Hepatocyte (in vitro differentiated cells): Measurements from ENCODE around the gene BLOC1S2.

Source experiments
- EZH2 ChIP-seq: fragments of 200-600 bp; sonication (generic); IDR thresholded peaks from 2 replicates; pipeline ENCODE4 v1.6.1; 2016; ENCODE audit warnings: antibody characterized with exemption, mild to moderate bottlenecking, borderline replicate concordance
- EZH2phosphoT487 ChIP-seq: fragments of 200-600 bp; sonication (generic); IDR thresholded peaks from one replicate; pipeline ENCODE4 v1.6.1; 2018; ENCODE audit warnings: antibody characterized with exemption, mild to moderate bottlenecking, low read depth, moderate library complexity; ENCODE audit not compliant: unreplicated experiment, severe bottlenecking
- TF ChIP-seq, protein P1 (sequence below): fragments of 200-600 bp; sonication (generic); IDR thresholded peaks from 2 replicates; pipeline ENCODE4 v1.5.1; 2016; ENCODE audit warnings: antibody characterized with exemption, mild to moderate bottlenecking; ENCODE audit not compliant: poor library complexity

DNA sequence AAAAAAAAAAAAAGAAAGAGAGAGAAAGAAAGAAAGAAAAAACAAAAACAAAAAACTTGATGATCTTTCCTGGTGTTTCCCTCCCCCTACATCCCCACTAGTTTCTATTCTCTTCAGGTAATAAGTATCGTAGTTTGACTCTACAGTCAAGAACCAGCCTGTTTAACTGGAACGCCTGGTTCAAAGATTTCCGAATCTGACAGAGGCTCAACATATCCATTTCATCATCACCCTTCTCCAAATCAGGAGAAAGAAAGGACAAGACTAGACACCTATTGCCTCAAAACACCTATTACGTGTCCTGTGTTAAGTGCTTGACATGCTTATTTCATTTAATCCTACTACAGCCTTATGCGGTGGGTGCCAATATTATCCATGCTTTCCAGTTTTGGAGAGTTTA, 20.4 kb upstream of the BLOC1S2 start:
- TF ChIP-seq, protein P1, sequence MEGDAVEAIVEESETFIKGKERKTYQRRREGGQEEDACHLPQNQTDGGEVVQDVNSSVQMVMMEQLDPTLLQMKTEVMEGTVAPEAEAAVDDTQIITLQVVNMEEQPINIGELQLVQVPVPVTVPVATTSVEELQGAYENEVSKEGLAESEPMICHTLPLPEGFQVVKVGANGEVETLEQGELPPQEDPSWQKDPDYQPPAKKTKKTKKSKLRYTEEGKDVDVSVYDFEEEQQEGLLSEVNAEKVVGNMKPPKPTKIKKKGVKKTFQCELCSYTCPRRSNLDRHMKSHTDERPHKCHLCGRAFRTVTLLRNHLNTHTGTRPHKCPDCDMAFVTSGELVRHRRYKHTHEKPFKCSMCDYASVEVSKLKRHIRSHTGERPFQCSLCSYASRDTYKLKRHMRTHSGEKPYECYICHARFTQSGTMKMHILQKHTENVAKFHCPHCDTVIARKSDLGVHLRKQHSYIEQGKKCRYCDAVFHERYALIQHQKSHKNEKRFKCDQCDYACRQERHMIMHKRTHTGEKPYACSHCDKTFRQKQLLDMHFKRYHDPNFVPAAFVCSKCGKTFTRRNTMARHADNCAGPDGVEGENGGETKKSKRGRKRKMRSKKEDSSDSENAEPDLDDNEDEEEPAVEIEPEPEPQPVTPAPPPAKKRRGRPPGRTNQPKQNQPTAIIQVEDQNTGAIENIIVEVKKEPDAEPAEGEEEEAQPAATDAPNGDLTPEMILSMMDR = no peak
- TF ChIP-seq EZH2 = no peak
- no peak for TF ChIP-seq EZH2phosphoT487
